Measurements from ENCODE around the gene CACNG7. TPM values are rescaled to one million over a fixed set of nuclear protein-coding genes. Genes with fewer than 3 reads are reported as not detected.

Gene CACNG7
- polyA plus RNA-seq, 3 donors = not detected

DNA sequence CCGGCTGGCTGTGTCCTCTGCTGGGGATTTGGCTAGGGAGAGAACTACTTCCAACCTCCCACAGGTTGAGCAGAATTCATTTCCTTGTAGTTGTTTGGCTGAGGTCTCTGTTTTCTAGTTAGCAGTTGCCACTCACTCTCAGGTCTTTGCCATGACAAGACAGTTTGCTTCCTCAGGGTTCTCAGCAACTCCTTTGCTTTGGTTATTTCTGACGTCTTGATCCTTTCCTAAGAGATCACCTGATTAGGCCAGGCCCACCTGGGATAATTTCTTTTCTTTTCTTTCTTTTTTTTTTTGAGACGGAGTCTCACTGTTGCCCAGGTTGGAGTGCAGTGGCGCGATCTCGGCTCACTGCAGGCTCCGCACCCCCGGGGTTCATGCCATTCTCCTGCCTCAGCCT lies 44.3 kb downstream of the CACNG7 start:
- Histone ChIP-seq H3K27me3 (ENCODE audit: control insufficient read depth in 2 of 2, insufficient read depth in 2 of 2, low read length in 2 of 2) (peaks cover 22 to 41% of the 10 kb centered on the region in 2 donors), H2AFZ (ENCODE audit: insufficient read depth, low read depth, low read length, poor library complexity, severe bottlenecking) (no peak overlapping the region), H4K20me1 (ENCODE audit: insufficient read depth, low read length) (no peaks in the 10 kb centered on the region), H3K27ac (ENCODE audit: low read depth in 1 of 2, low read length in 2 of 2) (no peak overlapping the region), H3K9me3 (replicated peaks in 1 of 2; ENCODE audit: control insufficient read depth in 1 of 2, insufficient read depth in 1 of 2, low read length in 2 of 2) (peaks cover 0 to 12% of the 10 kb centered on the region in 2 donors), H3K36me3 (replicated peaks in 1 of 2; ENCODE audit: control insufficient read depth in 1 of 2, insufficient read depth in 2 of 2, low read length in 2 of 2) (no peaks in the 10 kb centered on the region), H3K4me2 (replicated peaks; ENCODE audit: extremely low read depth, low read length, poor library complexity, severe bottlenecking) (no peak overlapping the region), H3K4me3 (replicated peaks in 1 of 3; ENCODE audit: low read depth in 2 of 3, low read length in 3 of 3) (no peak overlapping the region), H3K79me2 (ENCODE audit: insufficient read depth, low read length) (no peaks in the 10 kb centered on the region), H3K4me1 (ENCODE audit: control insufficient read depth in 1 of 2, insufficient read depth in 2 of 2, low read length in 2 of 2) (no peaks in the 10 kb centered on the region), H3K9ac (ENCODE audit: insufficient read depth, low read length, poor library complexity, severe bottlenecking) (no peak overlapping the region)
- Mint-ChIP-seq H3K9me3 (peaks cover 0 to 8% (median 5%) of the 10 kb centered on the region in 7 donors), H3K4me3 (no peak overlapping the region), H3K36me3 (no peaks in the 10 kb centered on the region), H3K4me1 (peaks cover 7% of the 10 kb centered on the region), H3K27me3 (ENCODE audit: low read depth in 3 of 3) (peaks cover 35 to 62% (median 52%) of the 10 kb centered on the region in 3 donors), H3K27ac (peak overlapping the region in 1 of 7 donors; percentile 66)
- 84% methylated on average over 6 of the region's 8 CpGs for WGBS (ENCODE audit: insufficient coverage)
- TF ChIP-seq, protein P1, sequence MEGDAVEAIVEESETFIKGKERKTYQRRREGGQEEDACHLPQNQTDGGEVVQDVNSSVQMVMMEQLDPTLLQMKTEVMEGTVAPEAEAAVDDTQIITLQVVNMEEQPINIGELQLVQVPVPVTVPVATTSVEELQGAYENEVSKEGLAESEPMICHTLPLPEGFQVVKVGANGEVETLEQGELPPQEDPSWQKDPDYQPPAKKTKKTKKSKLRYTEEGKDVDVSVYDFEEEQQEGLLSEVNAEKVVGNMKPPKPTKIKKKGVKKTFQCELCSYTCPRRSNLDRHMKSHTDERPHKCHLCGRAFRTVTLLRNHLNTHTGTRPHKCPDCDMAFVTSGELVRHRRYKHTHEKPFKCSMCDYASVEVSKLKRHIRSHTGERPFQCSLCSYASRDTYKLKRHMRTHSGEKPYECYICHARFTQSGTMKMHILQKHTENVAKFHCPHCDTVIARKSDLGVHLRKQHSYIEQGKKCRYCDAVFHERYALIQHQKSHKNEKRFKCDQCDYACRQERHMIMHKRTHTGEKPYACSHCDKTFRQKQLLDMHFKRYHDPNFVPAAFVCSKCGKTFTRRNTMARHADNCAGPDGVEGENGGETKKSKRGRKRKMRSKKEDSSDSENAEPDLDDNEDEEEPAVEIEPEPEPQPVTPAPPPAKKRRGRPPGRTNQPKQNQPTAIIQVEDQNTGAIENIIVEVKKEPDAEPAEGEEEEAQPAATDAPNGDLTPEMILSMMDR (IDR thresholded peaks at IDR 0.05) = no peak
- no peak for DNase-seq
- intact Hi-C loops (cut with micrococcal nuclease) = no loop called here

DNA sequence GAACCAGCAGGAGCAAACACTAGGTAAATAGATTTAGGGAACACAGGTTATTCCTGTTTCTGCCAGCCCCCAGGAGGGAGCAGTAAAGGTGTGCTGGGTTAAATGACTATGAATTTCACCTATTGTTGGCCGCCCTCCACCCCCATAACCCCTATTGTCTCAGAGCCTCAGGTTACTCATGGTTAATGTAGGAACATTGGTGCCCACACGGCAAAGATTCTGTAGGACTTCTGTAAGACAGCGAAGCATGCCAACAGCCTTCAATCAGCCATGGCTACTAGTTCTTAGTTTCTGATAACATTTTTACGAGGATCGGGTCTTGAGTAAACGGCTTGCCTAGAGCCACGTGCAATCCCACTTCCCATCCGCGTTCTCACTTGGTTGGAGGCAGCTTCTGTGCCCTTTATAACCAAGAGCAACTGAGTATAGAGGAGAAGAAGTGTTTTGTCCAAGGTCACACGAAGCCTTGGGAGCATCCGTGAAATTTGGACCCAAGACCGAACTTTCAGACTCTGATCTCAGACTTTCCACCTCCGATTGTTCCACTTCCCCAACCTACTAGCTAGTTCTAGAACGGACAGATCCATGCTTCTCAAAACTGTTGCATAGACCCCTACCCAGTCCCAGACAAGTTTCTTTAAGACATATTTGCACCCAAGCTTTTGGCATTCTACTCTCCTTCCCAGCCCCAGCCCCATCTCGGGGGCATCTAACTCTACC lies 48.5 kb downstream of the CACNG7 start:
- Histone ChIP-seq H3K27ac (ENCODE audit: low read depth in 1 of 2, low read length in 2 of 2) (no peak overlapping the region), H3K9ac (ENCODE audit: insufficient read depth, low read length, poor library complexity, severe bottlenecking) (no peak overlapping the region), H4K20me1 (ENCODE audit: insufficient read depth, low read length) (no peaks in the 10 kb centered on the region), H3K9me3 (replicated peaks in 1 of 2; ENCODE audit: control insufficient read depth in 1 of 2, insufficient read depth in 1 of 2, low read length in 2 of 2) (peaks cover 0 to 16% of the 10 kb centered on the region in 2 donors), H3K4me1 (ENCODE audit: control insufficient read depth in 1 of 2, insufficient read depth in 2 of 2, low read length in 2 of 2) (peaks cover 0 to 7% of the 10 kb centered on the region in 2 donors), H3K27me3 (ENCODE audit: control insufficient read depth in 2 of 2, insufficient read depth in 2 of 2, low read length in 2 of 2) (peaks cover 58 to 69% of the 10 kb centered on the region in 2 donors), H2AFZ (ENCODE audit: insufficient read depth, low read depth, low read length, poor library complexity, severe bottlenecking) (no peak overlapping the region), H3K79me2 (ENCODE audit: insufficient read depth, low read length) (no peaks in the 10 kb centered on the region), H3K36me3 (replicated peaks in 1 of 2; ENCODE audit: control insufficient read depth in 1 of 2, insufficient read depth in 2 of 2, low read length in 2 of 2) (no peaks in the 10 kb centered on the region), H3K4me2 (replicated peaks; ENCODE audit: extremely low read depth, low read length, poor library complexity, severe bottlenecking) (no peak overlapping the region), H3K4me3 (replicated peaks in 1 of 3; ENCODE audit: low read depth in 2 of 3, low read length in 3 of 3) (no peak overlapping the region)
- Mint-ChIP-seq H3K27me3 (ENCODE audit: low read depth in 3 of 3) (peaks cover 62 to 80% (median 74%) of the 10 kb centered on the region in 3 donors), H3K36me3 (peaks cover 5 to 6% of the 10 kb centered on the region in 2 donors), H3K27ac (peak overlapping the region in 1 of 7 donors; percentile 63), H3K4me3 (peak overlapping the region in 1 of 2 donors; percentile 77), H3K4me1 (peaks cover 11% of the 10 kb centered on the region), H3K9me3 (peaks cover 0 to 25% (median 12%) of the 10 kb centered on the region in 7 donors)
- WGBS (ENCODE audit: insufficient coverage) = 2% methylated on average over 4 of the region's 15 CpGs
- TF ChIP-seq, protein P1 (IDR thresholded peaks at IDR 0.05) = no peak
- DNase-seq = no peak
- intact Hi-C loops (cut with micrococcal nuclease) = no loop called here

Data from CD14-positive monocyte (primary cell).